NB4 (cell line): ENCODE results near the gene PRUNE2.

ENCODE experiments used
- CTCF ChIP-seq: IDR thresholded peaks from one replicate; pipeline ENCODE4 v1.5.1; 2012; ENCODE audit warnings: low read depth, low read length
- MYC ChIP-seq: IDR thresholded peaks from 2 replicates; pipeline ENCODE4 v1.6.1; 2011; ENCODE audit warnings: low read depth, low read length
- POLR2A ChIP-seq: IDR thresholded peaks from 2 replicates; pipeline ENCODE4 v1.6.1; 2011; ENCODE audit warnings: mild to moderate bottlenecking; ENCODE audit not compliant: insufficient read length; ENCODE audit errors: extremely low read depth

DNA sequence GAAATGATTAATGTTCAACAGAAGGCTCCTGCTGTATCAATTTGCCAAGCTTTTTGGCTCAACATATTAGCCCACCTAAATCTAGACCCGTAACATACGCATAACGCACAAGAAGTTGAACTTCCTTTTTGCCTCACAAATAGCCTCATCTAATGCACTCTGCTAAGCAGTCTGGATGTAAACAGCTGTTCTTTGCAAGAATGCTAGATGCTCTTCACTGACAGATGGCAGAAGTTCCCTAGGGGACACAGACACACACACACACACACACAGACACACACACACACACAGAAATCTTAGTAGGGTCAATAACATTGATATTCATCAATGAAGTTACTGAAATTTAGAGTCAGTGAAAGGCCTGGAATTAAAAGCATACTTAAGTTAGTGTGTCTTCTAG, 154.9 kb downstream of the PRUNE2 start:
- TF ChIP-seq POLR2A (no peak), CTCF (no peak), MYC (no peak)
